ENCODE measurements around the gene LLGL2.

- TF ChIP-seq CTCF (conservative IDR thresholded peaks at IDR 0.05 in 1 of 2, IDR thresholded peaks at IDR 0.05 in 1 of 2; ENCODE audit: low read depth in 1 of 2, low read length in 2 of 2) (peak; percentile 71 to 93), EZH2 (IDR thresholded peaks at IDR 0.05; ENCODE audit: low read length, missing control alignments) (no peak)
These were observed 9.8 kb upstream of the LLGL2 start, which contains the start of gene CASKIN2 for GRCh38 chr17:75515496-75516254.
